Smooth muscle cell (in vitro differentiated cells): ENCODE data around the gene PAM. TPM values are rescaled to one million over a fixed set of nuclear protein-coding genes. Genes with fewer than 3 reads are reported as not detected.
"Not testable (repeated sequence)": the region's sequence is repeated elsewhere in the genome, so short reads cannot be mapped to it uniquely, and the experiment has no call there.

Source experiments
- DNase-seq: peaks from one replicate; lab custom pipeline; 2025; ENCODE audit not compliant: unreplicated experiment; lab: John Stamatoyannopoulos, UW
- H2AFZ ChIP-seq: fragments of 200-600 bp; sonication (generic); 2 replicates; pipeline ENCODE4 v1.6.0; 2016; ENCODE audit warnings: antibody characterized with exemption, low read depth, mild to moderate bottlenecking
- H3F3A ChIP-seq: fragments of 200-600 bp; sonication (generic); 2 replicates; pipeline ENCODE4 v1.6.0; 2017; ENCODE audit warnings: antibody characterized with exemption, low read depth
- H3K27ac ChIP-seq: fragments of 200-600 bp; sonication (generic); 2 replicates; pipeline ENCODE4 v1.5.1; 2016; ENCODE audit warnings: low read depth, mild to moderate bottlenecking
- H3K27me3 ChIP-seq: fragments of 200-600 bp; sonication (generic); 2 replicates; pipeline ENCODE4 v1.6.1; 2016; ENCODE audit warnings: low read depth, mild to moderate bottlenecking
- H3K36me3 ChIP-seq: fragments of 200-600 bp; sonication (generic); 2 replicates; pipeline ENCODE4 v1.5.1; 2016; ENCODE audit warnings: low read depth
- H3K4me1 ChIP-seq: fragments of 200-600 bp; sonication (generic); 2 replicates; pipeline ENCODE4 v1.5.1; 2016; ENCODE audit warnings: low read depth
- H3K4me2 ChIP-seq: fragments of 200-600 bp; sonication (generic); 2 replicates; pipeline ENCODE4 v1.6.0; 2016; ENCODE audit warnings: mild to moderate bottlenecking
- H3K4me3 ChIP-seq: fragments of 200-600 bp; sonication (generic); 2 replicates; pipeline ENCODE4 v1.5.1; 2016; ENCODE audit warnings: mild to moderate bottlenecking
- H3K79me2 ChIP-seq: fragments of 200-600 bp; sonication (generic); 2 replicates; pipeline ENCODE4 v1.6.0; 2016; ENCODE audit warnings: low read depth, mild to moderate bottlenecking
- H3K9ac ChIP-seq: fragments of 200-600 bp; sonication (generic); 2 replicates; pipeline ENCODE4 v1.6.0; 2016; ENCODE audit warnings: low read depth
- H3K9me3 ChIP-seq: fragments of 200-600 bp; sonication (generic); replicated peaks from 2 replicates; pipeline ENCODE4 v1.5.1; 2016; ENCODE audit warnings: low read depth
- H4K20me1 ChIP-seq: fragments of 200-600 bp; sonication (generic); 2 replicates; pipeline ENCODE4 v1.6.0; 2016; ENCODE audit warnings: low read depth
- WGBS: methylation state at CpG from one replicate; pipeline ENCODE4 v1.1.7; 2016; ENCODE audit warnings: low lambda C conversion rate; 5-methylcytosine and 5-hydroxymethylcytosine counted together
- polyA plus RNA-seq: library from polyadenylated mRNA; unstranded; fragments of >200 nt; fragmentation: Nextera tagmentation; extraction: Ambion mirVana; gene quantifications from 2 replicates; pipeline ENCODE4 v1.2.1, GENCODE V29; 2016
- total RNA-seq: library from RNA; depleted of rRNA; stranded (reverse); fragments of >200 nt; gene quantifications from 2 replicates; pipeline ENCODE4 v1.2.3, GENCODE V29; 2014
- TF ChIP-seq, protein P1 (sequence below): fragments of 200-600 bp; sonication (generic); IDR thresholded peaks from 2 replicates; pipeline ENCODE4 v1.5.1; 2017; ENCODE audit warnings: borderline replicate concordance, mild to moderate bottlenecking, antibody characterized with exemption; ENCODE audit not compliant: insufficient read depth, poor library complexity, severe bottlenecking

Gene PAM
- total and polyA plus RNA-seq, 2 experiments from 2014 or later: 117 to 155 TPM

DNA sequence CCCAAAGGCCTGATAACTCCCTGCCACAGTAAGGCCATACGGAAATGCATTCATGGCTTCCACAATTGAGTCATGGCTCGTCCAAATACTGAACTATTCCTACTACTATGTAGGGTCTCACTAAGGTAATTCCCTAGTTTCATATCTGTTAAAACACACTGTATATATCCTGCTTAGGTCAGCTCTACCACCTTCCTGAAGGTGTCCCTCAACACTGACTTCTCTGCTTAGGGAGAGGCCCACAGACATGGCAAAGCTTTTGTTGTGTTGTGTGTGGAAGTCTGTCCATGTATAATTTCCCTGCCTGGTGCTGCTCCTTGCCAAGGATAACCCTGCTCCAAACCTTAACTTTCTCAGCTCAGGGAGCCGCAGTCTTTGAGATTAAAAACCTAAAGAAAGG is 304.4 kb downstream of the PAM start:
- Histone ChIP-seq H3K27me3 (no peaks in the 10 kb centered on the region), H3K9me3 (no peaks in the 10 kb centered on the region), H3K9ac (no peak overlapping the region), H3K36me3 (no peaks in the 10 kb centered on the region), H3K27ac (no peak overlapping the region), H3K4me3 (no peak overlapping the region), H4K20me1 (no peaks in the 10 kb centered on the region), H3K4me2 (no peak overlapping the region), H3K79me2 (no peaks in the 10 kb centered on the region), H3F3A (no peaks in the 10 kb centered on the region), H2AFZ (no peak overlapping the region), H3K4me1 (no peaks in the 10 kb centered on the region)
- 88% methylated on average over 3 of the region's 3 CpGs for WGBS
- no peak for DNase-seq
- TF ChIP-seq, protein P1, sequence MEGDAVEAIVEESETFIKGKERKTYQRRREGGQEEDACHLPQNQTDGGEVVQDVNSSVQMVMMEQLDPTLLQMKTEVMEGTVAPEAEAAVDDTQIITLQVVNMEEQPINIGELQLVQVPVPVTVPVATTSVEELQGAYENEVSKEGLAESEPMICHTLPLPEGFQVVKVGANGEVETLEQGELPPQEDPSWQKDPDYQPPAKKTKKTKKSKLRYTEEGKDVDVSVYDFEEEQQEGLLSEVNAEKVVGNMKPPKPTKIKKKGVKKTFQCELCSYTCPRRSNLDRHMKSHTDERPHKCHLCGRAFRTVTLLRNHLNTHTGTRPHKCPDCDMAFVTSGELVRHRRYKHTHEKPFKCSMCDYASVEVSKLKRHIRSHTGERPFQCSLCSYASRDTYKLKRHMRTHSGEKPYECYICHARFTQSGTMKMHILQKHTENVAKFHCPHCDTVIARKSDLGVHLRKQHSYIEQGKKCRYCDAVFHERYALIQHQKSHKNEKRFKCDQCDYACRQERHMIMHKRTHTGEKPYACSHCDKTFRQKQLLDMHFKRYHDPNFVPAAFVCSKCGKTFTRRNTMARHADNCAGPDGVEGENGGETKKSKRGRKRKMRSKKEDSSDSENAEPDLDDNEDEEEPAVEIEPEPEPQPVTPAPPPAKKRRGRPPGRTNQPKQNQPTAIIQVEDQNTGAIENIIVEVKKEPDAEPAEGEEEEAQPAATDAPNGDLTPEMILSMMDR: no peak

GRCh38 chr5:103060424-103060954 is 305.4 kb downstream of the PAM start:
- DNase-seq: no peak
- Histone ChIP-seq H3K79me2 (no peaks in the 10 kb centered on the region), H3K9ac (no peak overlapping the region), H3K4me3 (no peak overlapping the region), H3K4me1 (no peaks in the 10 kb centered on the region), H3K4me2 (no peak overlapping the region), H2AFZ (no peak overlapping the region), H3K27ac (no peak overlapping the region), H3K27me3 (no peaks in the 10 kb centered on the region), H3K36me3 (no peaks in the 10 kb centered on the region), H3F3A (no peaks in the 10 kb centered on the region), H3K9me3 (no peaks in the 10 kb centered on the region), H4K20me1 (no peaks in the 10 kb centered on the region)
- TF ChIP-seq, protein P1: no peak
- WGBS: 50% methylated on average over 3 of the region's 3 CpGs

DNA sequence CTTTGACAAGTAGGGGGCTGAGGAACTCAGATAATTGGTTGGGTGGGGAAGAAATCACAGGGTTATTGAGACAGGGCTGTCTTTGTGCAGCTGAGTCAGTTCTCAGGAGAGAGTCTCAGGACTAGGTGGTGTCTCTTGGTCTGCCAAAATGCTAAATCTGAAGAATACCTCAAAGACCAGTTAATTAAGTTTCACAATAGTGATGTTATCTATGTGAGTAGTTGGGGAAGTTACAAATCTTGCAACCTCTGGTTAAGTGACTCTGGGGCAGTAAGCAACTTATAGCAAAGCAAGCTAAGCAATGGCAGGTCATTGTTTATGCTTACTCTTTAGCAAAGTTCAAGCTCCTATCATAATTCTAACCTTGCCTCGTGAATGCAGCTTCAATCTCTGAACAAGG is 311.2 kb downstream of the PAM start:
- Histone ChIP-seq H3K4me2 (no peak overlapping the region), H3K4me3 (no peak overlapping the region), H3K79me2 (no peaks in the 10 kb centered on the region), H3F3A (no peaks in the 10 kb centered on the region), H3K9me3 (no peaks in the 10 kb centered on the region), H3K27me3 (no peaks in the 10 kb centered on the region), H4K20me1 (no peaks in the 10 kb centered on the region), H3K27ac (no peak overlapping the region), H3K4me1 (peaks cover 7% of the 10 kb centered on the region), H3K9ac (no peak overlapping the region), H2AFZ (no peak overlapping the region), H3K36me3 (no peaks in the 10 kb centered on the region)
- TF ChIP-seq, protein P1: no peak
- 45% methylated on average over 1 of the region's 1 CpG for WGBS
- no peak for DNase-seq

GRCh38 chr5:103073500-103073899 is 318.4 kb downstream of the PAM start:
- H3K4me1 ChIP-seq, H3K4me2 ChIP-seq, H3K36me3 ChIP-seq, H2AFZ ChIP-seq, H3F3A ChIP-seq, H4K20me1 ChIP-seq, H3K27ac ChIP-seq, H3K9ac ChIP-seq, H3K9me3 ChIP-seq, H3K4me3 ChIP-seq, H3K27me3 ChIP-seq, DNase-seq, H3K79me2 ChIP-seq: not testable (repeated sequence)
- WGBS: 86% methylated on average over 4 of the region's 4 CpGs
